H9 (cell line): ENCODE data around the gene AIPL1. TPM values are rescaled to one million over a fixed set of nuclear protein-coding genes. Genes with fewer than 3 reads are reported as not detected.

Source experiments
- DNase-seq: peaks from one replicate; pipeline ENCODE4 v3.0.0-alpha.2; 2017
- H2AFZ ChIP-seq: one replicate; pipeline ENCODE4 v1.6.1; 2013; ENCODE audit warnings: mild to moderate bottlenecking, low read length, control low read depth, moderate library complexity
- H2AK5ac ChIP-seq: 2 replicates; pipeline ENCODE4 v1.6.1; 2013; ENCODE audit warnings: low read length, control low read depth, mixed read lengths; ENCODE audit not compliant: insufficient read length
- H2BK120ac ChIP-seq: one replicate; pipeline ENCODE4 v1.6.1; 2013; ENCODE audit warnings: low read depth, mild to moderate bottlenecking, low read length, control low read depth, inconsistent platforms; ENCODE audit not compliant: poor library complexity, severe bottlenecking
- H2BK12ac ChIP-seq: 2 replicates; pipeline ENCODE4 v1.6.1; 2013; ENCODE audit warnings: low read length, control low read depth, mixed read lengths, low read depth; ENCODE audit not compliant: insufficient read length
- H2BK15ac ChIP-seq: 2 replicates; pipeline ENCODE4 v1.6.1; 2013; ENCODE audit warnings: low read depth, low read length, control low read depth
- H2BK20ac ChIP-seq: one replicate; pipeline ENCODE4 v1.6.1; 2013; ENCODE audit warnings: low read depth, mild to moderate bottlenecking, low read length, control low read depth, inconsistent platforms; ENCODE audit not compliant: poor library complexity, severe bottlenecking
- H2BK5ac ChIP-seq: 2 replicates; pipeline ENCODE4 v1.6.1; 2013; ENCODE audit warnings: low read length, control low read depth, mixed read lengths; ENCODE audit not compliant: insufficient read length
- H3K14ac ChIP-seq: 2 replicates; pipeline ENCODE4 v1.6.1; 2013; ENCODE audit warnings: low read length, control low read depth; ENCODE audit not compliant: insufficient read depth
- H3K18ac ChIP-seq: 2 replicates; pipeline ENCODE4 v1.6.1; 2013; ENCODE audit warnings: low read depth, mild to moderate bottlenecking, mixed read lengths, low read length, control low read depth; ENCODE audit not compliant: insufficient read length
- H3K23ac ChIP-seq: 2 replicates; pipeline ENCODE4 v1.6.1; 2013; ENCODE audit warnings: low read length, control low read depth, mixed read lengths, low read depth; ENCODE audit not compliant: insufficient read length
- H3K23me2 ChIP-seq: 2 replicates; pipeline ENCODE4 v1.6.1; 2013; ENCODE audit warnings: low read depth, mild to moderate bottlenecking, mixed read lengths, low read length, control low read depth; ENCODE audit not compliant: insufficient read length, poor library complexity, severe bottlenecking
- H3K27ac ChIP-seq: 2 replicates; pipeline ENCODE4 v1.5.1; 2013; ENCODE audit warnings: low read length, control low read depth, mixed read lengths, low read depth; ENCODE audit not compliant: insufficient read length
- H3K27me3 ChIP-seq: 2 replicates; pipeline ENCODE4 v1.6.1; 2013; ENCODE audit warnings: low read length, control low read depth, inconsistent platforms; ENCODE audit not compliant: insufficient read depth
- H3K4ac ChIP-seq: 2 replicates; pipeline ENCODE4 v1.6.1; 2013; ENCODE audit warnings: low read depth, mild to moderate bottlenecking, control low read depth, inconsistent platforms, low read length, moderate library complexity
- H3K4me1 ChIP-seq: 2 replicates; pipeline ENCODE4 v1.6.1; 2013; ENCODE audit warnings: low read length, control low read depth, inconsistent platforms; ENCODE audit not compliant: insufficient read depth
- H3K4me2 ChIP-seq: 2 replicates; pipeline ENCODE4 v1.6.1; 2013; ENCODE audit warnings: low read length, control low read depth, mixed read lengths; ENCODE audit not compliant: insufficient read length, insufficient read depth
- H3K56ac ChIP-seq: 2 replicates; pipeline ENCODE4 v1.6.1; 2013; ENCODE audit warnings: low read depth, mild to moderate bottlenecking, mixed read lengths, low read length, control low read depth; ENCODE audit not compliant: insufficient read length
- H3K79me1 ChIP-seq: 2 replicates; pipeline ENCODE4 v1.6.1; 2013; ENCODE audit warnings: low read depth, mild to moderate bottlenecking, moderate library complexity, low read length, control low read depth, inconsistent platforms; ENCODE audit not compliant: insufficient read depth, poor library complexity, severe bottlenecking
- H3K79me2 ChIP-seq: 2 replicates; pipeline ENCODE4 v1.6.1; 2013; ENCODE audit warnings: low read length, control low read depth, inconsistent platforms; ENCODE audit not compliant: insufficient read depth
- H3K9ac ChIP-seq: 2 replicates; pipeline ENCODE4 v1.6.1; 2013; ENCODE audit warnings: low read length, control low read depth, mixed read lengths; ENCODE audit not compliant: insufficient read length; ENCODE audit errors: extremely low read depth
- H3K9me3 ChIP-seq: one replicate; pipeline ENCODE4 v1.6.1; 2013; ENCODE audit warnings: low read depth, low read length, inconsistent platforms; ENCODE audit not compliant: control insufficient read depth
- H3T11ph ChIP-seq: one replicate; pipeline ENCODE4 v1.6.1; 2013; ENCODE audit warnings: mild to moderate bottlenecking, low read length, control low read depth, inconsistent platforms
- H4K20me1 ChIP-seq: one replicate; pipeline ENCODE4 v1.6.1; 2013; ENCODE audit not compliant: control insufficient read depth, insufficient read length, insufficient read depth
- H4K5ac ChIP-seq: 2 replicates; pipeline ENCODE4 v1.6.1; 2013; ENCODE audit warnings: low read depth, mild to moderate bottlenecking, mixed read lengths, low read length, control low read depth; ENCODE audit not compliant: insufficient read length
- H4K8ac ChIP-seq: replicated peaks from 2 replicates; pipeline ENCODE4 v1.6.1; 2013; ENCODE audit warnings: low read length, control low read depth, mixed read lengths, low read depth; ENCODE audit not compliant: insufficient read length
- H4K91ac ChIP-seq: 2 replicates; pipeline ENCODE4 v1.6.1; 2013; ENCODE audit warnings: low read depth, mild to moderate bottlenecking, moderate library complexity, mixed read lengths, low read length, control low read depth; ENCODE audit not compliant: insufficient read length
- H3K27ac Mint-ChIP-seq, 3 experiments: 2 replicates in 2 of 3; 3 replicates in 1 of 3; pipeline ENCODE4 v1.8.0; 2020 to 2021; ENCODE audit warnings: mixed read lengths in 3 of 3, mild to moderate bottlenecking in 1 of 3, moderate library complexity in 1 of 3
- H3K27me3 Mint-ChIP-seq: 2 replicates; pipeline ENCODE4 v1.8.0; 2021; ENCODE audit warnings: low read depth, mild to moderate bottlenecking, moderate library complexity, mixed read lengths
- H3K36me3 Mint-ChIP-seq, 3 experiments: 2 replicates in 2 of 3; 3 replicates in 1 of 3; pipeline ENCODE4 v1.8.0; 2020 to 2021; ENCODE audit warnings: low read depth in 3 of 3, mixed read lengths in 3 of 3; ENCODE audit not compliant: insufficient read depth in 1 of 3
- H3K4me1 Mint-ChIP-seq, 2 experiments: 2 replicates each; pipeline ENCODE4 v1.8.0; 2020; ENCODE audit warnings: mixed read lengths in 2 of 2
- H3K4me3 Mint-ChIP-seq, 2 experiments: 2 replicates in 1 of 2; 3 replicates in 1 of 2; pipeline ENCODE4 v1.8.0; 2020 to 2021; ENCODE audit warnings: mild to moderate bottlenecking in 2 of 2, mixed read lengths in 2 of 2, moderate library complexity in 1 of 2
- H3K9me3 Mint-ChIP-seq, 2 experiments: 2 replicates in 1 of 2; 3 replicates in 1 of 2; pipeline ENCODE4 v1.8.0; 2020; ENCODE audit warnings: mild to moderate bottlenecking in 2 of 2, mixed read lengths in 2 of 2, moderate library complexity in 1 of 2
- CTCF ChIP-seq: fragments of 200-600 bp; sonication (generic); conservative IDR thresholded peaks from 3 replicates; pipeline ENCODE4 v1.8.0; 2021; ENCODE audit warnings: antibody characterized with exemption, mild to moderate bottlenecking
- WGBS: extraction: QIAGEN DNeasy Blood & Tissue Kit; methylation state at CpG from one replicate; pipeline ENCODE4 v1.1.7; 2013; ENCODE audit warnings: missing lambda C conversion rate, low lambda C conversion rate, mixed read lengths; ENCODE audit not compliant: insufficient read length; ENCODE audit errors: extremely low coverage; 5-methylcytosine and 5-hydroxymethylcytosine counted together
- total RNA-seq: library from RNA; stranded (reverse); gene quantifications from 2 replicates; pipeline ENCODE4 v1.2.1, GENCODE V29; 2021

Gene AIPL1
- total RNA-seq, 1 experiment from 2014 or later = 0.57 TPM

- Histone ChIP-seq H3K79me1 (no peaks in the 10 kb centered on the region), H4K20me1 (no peaks in the 10 kb centered on the region), H3K27ac (no peak overlapping the region), H3K27me3 (no peaks in the 10 kb centered on the region; the same call in 1 of the 2 replicates), H3K18ac (peak overlapping the region; percentile 36), H2BK12ac (no peak overlapping the region), H3K23ac (no peak overlapping the region), H3K23me2 (no peaks in the 10 kb centered on the region), H4K5ac (no peak overlapping the region), H3K4me2 (no peak overlapping the region), H4K8ac (no peak overlapping the region), H2AFZ (no peak overlapping the region), H3K4ac (no peak overlapping the region), H2BK120ac (no peak overlapping the region), H4K91ac (no peak overlapping the region), H3T11ph (no peak overlapping the region), H2AK5ac (no peak overlapping the region), H3K4me1 (peaks cover 13% of the 10 kb centered on the region; the same call in 1 of the 2 replicates), H3K14ac (peak overlapping the region; percentile 70), H2BK20ac (no peak overlapping the region), H2BK15ac (no peak overlapping the region), H2BK5ac (no peak overlapping the region), H3K9ac (no peak overlapping the region), H3K79me2 (no peaks in the 10 kb centered on the region), H3K9me3 (no peaks in the 10 kb centered on the region), H3K56ac (no peak overlapping the region)
- WGBS = no CpG with 5 or more reads among the region's 14 CpGs
- DNase-seq = no peak
- H3K4me1 Mint-ChIP-seq = peaks cover 36 to 38% of the 10 kb centered on the region in 2 experiments
- TF ChIP-seq CTCF = no peak
- no peak overlapping the region for H3K4me3 Mint-ChIP-seq
- no peaks in the 10 kb centered on the region; a peak in 1 of 5 replicates for H3K9me3 Mint-ChIP-seq
- H3K36me3 Mint-ChIP-seq = peaks cover 0 to under 1% (median 0%) of the 10 kb centered on the region in 3 experiments; a peak in 1 of 7 replicates
- peaks cover 3% of the 10 kb centered on the region for H3K27me3 Mint-ChIP-seq
- peak overlapping the region in 2 of 3 experiments; percentile 35 to 85; a peak in 3 of 7 replicates for H3K27ac Mint-ChIP-seq
Measured at GRCh38 chr17:6461246-6461645, 26.3 kb upstream of the AIPL1 start.
